ENCODE measurements around the gene SNAPC2. TPM values are rescaled to one million over a fixed set of nuclear protein-coding genes. Genes with fewer than 3 reads are reported as not detected.

SNAPC2 gene
- total and polyA plus RNA-seq, 5 donors from 2014 or later, result 12.1 to 22.1 (median 17.2) TPM

DNA sequence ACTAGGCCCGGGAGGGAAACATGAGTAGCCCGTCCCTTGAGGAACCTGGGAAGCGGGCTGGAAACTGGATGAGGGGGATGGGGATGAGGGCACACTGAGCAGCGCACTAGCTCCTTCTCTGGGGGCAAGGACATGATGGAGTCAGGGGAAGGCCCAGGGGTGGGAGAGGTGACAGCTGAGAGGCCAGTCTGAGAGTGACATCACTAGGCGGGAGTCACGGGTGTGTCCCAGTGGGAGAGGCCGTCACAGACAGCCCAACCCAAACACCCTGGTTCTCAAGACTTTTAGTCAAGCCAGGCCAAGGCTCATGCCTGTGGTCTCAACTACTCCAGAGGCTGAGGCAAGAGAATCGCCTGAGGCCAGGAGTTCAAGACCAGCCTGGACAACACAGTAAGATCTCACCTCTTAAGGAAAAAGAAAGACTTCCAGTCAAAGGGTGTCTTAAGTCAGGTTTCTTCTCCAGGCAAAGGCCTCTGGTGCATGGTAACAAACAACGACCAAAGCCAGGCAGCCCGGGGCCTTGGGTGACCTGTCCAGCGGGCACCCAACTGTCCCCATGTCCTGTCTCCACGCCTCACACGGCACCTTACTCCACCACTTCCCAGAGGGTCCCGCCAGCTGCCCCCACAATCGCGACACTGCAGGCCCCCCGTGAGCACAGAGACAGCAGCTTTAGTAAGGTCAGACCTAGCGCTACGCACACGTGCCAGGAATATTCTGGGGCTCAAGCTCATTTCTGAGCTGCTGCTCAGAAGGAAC is 48.8 kb downstream of the SNAPC2 start:
- no peak for ATAC-seq (ENCODE audit: low read depth in 2 of 2)
- H3K36me3 ChIP-seq (ENCODE audit: control insufficient read depth, insufficient read depth, low read length), result peaks cover 59% of the 10 kb centered on the region
- H3K27ac Mint-ChIP-seq, result no peak overlapping the region
- H3K27me3 Mint-ChIP-seq, result no peaks in the 10 kb centered on the region
- H3K4me1 ChIP-seq (ENCODE audit: control insufficient read depth, insufficient read depth, low read length, poor library complexity, severe bottlenecking), result no peaks in the 10 kb centered on the region
- DNase-seq, result no peak
- no peak overlapping the region for H3K27ac ChIP-seq (ENCODE audit: insufficient read depth, low read length, poor library complexity, severe bottlenecking)
- no peak overlapping the region for H3K4me3 ChIP-seq (ENCODE audit: low read depth, low read length)
- H3K9me3 Mint-ChIP-seq, result no peaks in the 10 kb centered on the region
- no peaks in the 10 kb centered on the region for H3K27me3 ChIP-seq (ENCODE audit: control insufficient read depth, insufficient read depth, low read length)
- H3K4me1 Mint-ChIP-seq, result peaks cover 0 to 5% (median 2%) of the 10 kb centered on the region in 4 donors
- no peaks in the 10 kb centered on the region for H3K9me3 ChIP-seq (ENCODE audit: control insufficient read depth in 2 of 2, low read length in 2 of 2)
- H3K4me3 Mint-ChIP-seq, result no peak overlapping the region
- peaks cover 23% of the 10 kb centered on the region for H3K36me3 Mint-ChIP-seq

- ATAC-seq (ENCODE audit: low read depth in 2 of 2), result no peak
- Histone ChIP-seq H3K27me3 (ENCODE audit: control insufficient read depth, insufficient read depth, low read length) (no peaks in the 10 kb centered on the region), H3K4me3 (ENCODE audit: low read depth, low read length) (no peak overlapping the region), H3K9me3 (ENCODE audit: control insufficient read depth in 2 of 2, low read length in 2 of 2) (no peaks in the 10 kb centered on the region), H3K36me3 (ENCODE audit: control insufficient read depth, insufficient read depth, low read length) (peaks cover 60% of the 10 kb centered on the region), H3K4me1 (ENCODE audit: control insufficient read depth, insufficient read depth, low read length, poor library complexity, severe bottlenecking) (no peaks in the 10 kb centered on the region), H3K27ac (ENCODE audit: insufficient read depth, low read length, poor library complexity, severe bottlenecking) (no peak overlapping the region)
- Mint-ChIP-seq H3K9me3 (no peaks in the 10 kb centered on the region), H3K27me3 (no peaks in the 10 kb centered on the region), H3K4me1 (peaks cover 0 to 5% (median 2%) of the 10 kb centered on the region in 4 donors), H3K27ac (peak overlapping the region in 1 of 3 donors; percentile 36), H3K36me3 (peaks cover 28% of the 10 kb centered on the region), H3K4me3 (no peak overlapping the region)
- DNase-seq, result no peak
Observed at GRCh38 chr19:7969555-7969939, 49.4 kb downstream of the SNAPC2 start.

DNA sequence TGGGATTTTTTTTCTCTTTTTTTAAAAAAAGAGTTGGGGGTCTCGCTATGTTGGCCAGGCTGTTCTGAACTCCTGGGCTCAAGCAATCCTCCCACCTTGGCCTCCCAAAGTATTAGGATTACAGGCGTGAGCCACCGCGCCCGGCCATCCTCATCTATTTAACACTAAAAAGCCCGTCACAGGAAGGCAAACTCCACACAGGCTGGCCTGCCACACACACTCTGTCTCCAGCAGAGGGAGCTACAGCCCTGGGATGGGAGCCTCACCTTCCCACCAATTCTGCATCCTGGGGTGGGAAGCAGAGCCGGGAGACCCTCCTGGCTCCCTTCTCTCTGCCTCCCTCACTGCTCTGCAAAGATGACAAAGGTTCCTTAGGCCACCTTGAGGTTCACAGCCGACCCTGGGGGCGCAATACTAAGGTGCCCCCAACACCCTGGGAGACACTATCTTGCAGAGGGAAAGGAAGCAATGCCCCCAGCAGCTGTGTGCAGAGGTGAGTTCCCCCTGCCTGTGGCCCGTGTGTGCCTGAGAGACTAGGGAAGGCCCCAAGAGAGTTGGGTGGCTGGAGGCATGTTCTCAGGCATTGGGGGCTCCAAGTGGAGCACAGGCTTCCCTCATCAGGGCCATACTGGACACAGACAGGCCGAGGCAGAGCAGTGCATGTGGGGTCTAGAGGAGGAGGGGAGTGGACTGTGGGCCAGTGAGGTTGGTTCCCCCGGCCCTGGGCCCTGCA is 50.7 kb downstream of the SNAPC2 start:
- H3K27ac ChIP-seq (ENCODE audit: insufficient read depth, low read length, poor library complexity, severe bottlenecking), result no peak overlapping the region
- no peaks in the 10 kb centered on the region for H3K9me3 Mint-ChIP-seq
- no peak for ATAC-seq (ENCODE audit: low read depth in 2 of 2)
- no peak overlapping the region for H3K4me3 ChIP-seq (ENCODE audit: low read depth, low read length)
- H3K9me3 ChIP-seq (ENCODE audit: control insufficient read depth in 2 of 2, low read length in 2 of 2), result no peaks in the 10 kb centered on the region
- H3K36me3 ChIP-seq (ENCODE audit: control insufficient read depth, insufficient read depth, low read length), result peaks cover 55% of the 10 kb centered on the region
- no peaks in the 10 kb centered on the region for H3K27me3 Mint-ChIP-seq
- H3K4me3 Mint-ChIP-seq, result no peak overlapping the region
- H3K27ac Mint-ChIP-seq, result no peak overlapping the region
- DNase-seq, result peak in 1 of 3 donors; percentile 37
- H3K4me1 Mint-ChIP-seq, result peaks cover 0 to 2% (median 0%) of the 10 kb centered on the region in 4 donors
- peaks cover 21% of the 10 kb centered on the region for H3K36me3 Mint-ChIP-seq
- no peaks in the 10 kb centered on the region for H3K4me1 ChIP-seq (ENCODE audit: control insufficient read depth, insufficient read depth, low read length, poor library complexity, severe bottlenecking)
- H3K27me3 ChIP-seq (ENCODE audit: control insufficient read depth, insufficient read depth, low read length), result no peaks in the 10 kb centered on the region

GRCh38 chr19:7971553-7972520 is 51.7 kb downstream of the SNAPC2 start:
- H3K4me1 ChIP-seq (ENCODE audit: control insufficient read depth, insufficient read depth, low read length, poor library complexity, severe bottlenecking), result no peaks in the 10 kb centered on the region
- H3K36me3 ChIP-seq (ENCODE audit: control insufficient read depth, insufficient read depth, low read length), result peaks cover 50% of the 10 kb centered on the region
- Mint-ChIP-seq H3K27ac (no peak overlapping the region), H3K36me3 (peaks cover 17% of the 10 kb centered on the region), H3K4me3 (no peak overlapping the region), H3K27me3 (no peaks in the 10 kb centered on the region), H3K4me1 (peaks cover 0 to 2% (median 0%) of the 10 kb centered on the region in 4 donors), H3K9me3 (no peaks in the 10 kb centered on the region)
- no peaks in the 10 kb centered on the region for H3K9me3 ChIP-seq (ENCODE audit: control insufficient read depth in 2 of 2, low read length in 2 of 2)
- H3K27me3 ChIP-seq (ENCODE audit: control insufficient read depth, insufficient read depth, low read length), result no peaks in the 10 kb centered on the region
- no peak for ATAC-seq (ENCODE audit: low read depth in 2 of 2)
- DNase-seq, result no peak
- H3K27ac ChIP-seq (ENCODE audit: insufficient read depth, low read length, poor library complexity, severe bottlenecking), result no peak overlapping the region
- H3K4me3 ChIP-seq (ENCODE audit: low read depth, low read length), result no peak overlapping the region

Other genes starting within 250 kb of the SNAPC2 start
- gene MCEMP1, start 243.2 kb upstream of the SNAPC2 start, total RNA-seq, result 0.59 TPM
- not detected for gene MCEMP1, start 243.2 kb upstream of the SNAPC2 start, polyA plus RNA-seq
- gene TRAPPC5, start 239.5 kb upstream of the SNAPC2 start, total RNA-seq, result 63.9 TPM
- gene TRAPPC5, start 239.5 kb upstream of the SNAPC2 start, polyA plus RNA-seq, result 100 to 1,000 TPM; 142 to 229 (median 192) TPM
- gene FCER2, start 218.2 kb upstream of the SNAPC2 start, total RNA-seq, result not detected
- gene FCER2, start 218.2 kb upstream of the SNAPC2 start, polyA plus RNA-seq, result 1 to 10 TPM in 1 of 4 donors, under 1 TPM in 2, not detected in 1; 0.34 to 4.5 (median 0.48) TPM
- not detected for gene CLEC4G, start 188.2 kb upstream of the SNAPC2 start, total RNA-seq
- not detected for gene CLEC4G, start 188.2 kb upstream of the SNAPC2 start, polyA plus RNA-seq
- not detected for gene CD209, start 172.8 kb upstream of the SNAPC2 start, total RNA-seq
- gene CD209, start 172.8 kb upstream of the SNAPC2 start, polyA plus RNA-seq, result not detected
- not detected for gene CLEC4M, start 157.1 kb upstream of the SNAPC2 start, total RNA-seq
- gene CLEC4M, start 157.1 kb upstream of the SNAPC2 start, polyA plus RNA-seq, result under 1 TPM in 1 of 4 donors, not detected in 3; 0.53 TPM
- 10.2 TPM for gene EVI5L, start 90.1 kb upstream of the SNAPC2 start, total RNA-seq
- gene EVI5L, start 90.1 kb upstream of the SNAPC2 start, polyA plus RNA-seq, result 1 to 10 TPM; 1.9 to 3.0 (median 2.2) TPM
- gene PRR36, start 45.9 kb upstream of the SNAPC2 start, total RNA-seq, result 0.12 TPM
- gene PRR36, start 45.9 kb upstream of the SNAPC2 start, polyA plus RNA-seq, result under 1 TPM in 2 of 4 donors, not detected in 2; 0.05 to 0.22 TPM
- not detected for gene LRRC8E, start 31.8 kb upstream of the SNAPC2 start, total RNA-seq
- not detected for gene LRRC8E, start 31.8 kb upstream of the SNAPC2 start, polyA plus RNA-seq
- gene MAP2K7, start 16.5 kb upstream of the SNAPC2 start, total RNA-seq, result 93.4 TPM
- 1 to 10 TPM; 1.7 to 3.7 (median 2.6) TPM for gene MAP2K7, start 16.5 kb upstream of the SNAPC2 start, polyA plus RNA-seq
- 1.1 TPM for gene TGFBR3L, start 5.5 kb upstream of the SNAPC2 start, total RNA-seq
- not detected for gene TGFBR3L, start 5.5 kb upstream of the SNAPC2 start, polyA plus RNA-seq
- gene CTXN1, start 5.8 kb downstream of the SNAPC2 start, total RNA-seq, result not detected
- not detected for gene CTXN1, start 5.8 kb downstream of the SNAPC2 start, polyA plus RNA-seq
- 72.5 TPM for gene TIMM44, start 23.3 kb downstream of the SNAPC2 start, total RNA-seq
- gene TIMM44, start 23.3 kb downstream of the SNAPC2 start, polyA plus RNA-seq, result 10 to 100 TPM; 14.0 to 16.5 (median 15.0) TPM
- 39.6 TPM for gene ELAVL1, start 85.3 kb downstream of the SNAPC2 start, total RNA-seq
- 10 to 100 TPM; 48.0 to 52.0 (median 49.2) TPM for gene ELAVL1, start 85.3 kb downstream of the SNAPC2 start, polyA plus RNA-seq
- gene CCL25, start 132.4 kb downstream of the SNAPC2 start, total RNA-seq, result not detected
- under 1 TPM in 1 of 4 donors, not detected in 3; 0.48 TPM for gene CCL25, start 132.4 kb downstream of the SNAPC2 start, polyA plus RNA-seq
- 0.07 TPM for gene FBN3, start 229.3 kb downstream of the SNAPC2 start, total RNA-seq
- not detected for gene FBN3, start 229.3 kb downstream of the SNAPC2 start, polyA plus RNA-seq

All from CD4-positive, CD25-positive, alpha-beta regulatory T cell (primary cell).